Endothelial cell of umbilical vein (primary cell): ENCODE results near the gene CIDEC.

Experiments used
- CTCF ChIP-seq, 2 donors: IDR thresholded peaks; 1 replicate in 1 of 2; 2 replicates in 1 of 2; pipeline ENCODE4 v1.5.1; 2011; ENCODE audit warnings: low read length in 2 of 2, mild to moderate bottlenecking in 2 of 2, moderate library complexity in 2 of 2, control low read depth in 1 of 2, inconsistent platforms in 1 of 2, low read depth in 1 of 2; ENCODE audit not compliant: insufficient read depth in 1 of 2; ENCODE audit errors: extremely low read depth in 1 of 2
- EZH2 ChIP-seq: IDR thresholded peaks from 2 replicates; pipeline ENCODE4 v1.6.1; 2012; ENCODE audit warnings: borderline replicate concordance, low read depth, mild to moderate bottlenecking, moderate library complexity, low read length, inconsistent platforms; ENCODE audit not compliant: severe bottlenecking

- TF ChIP-seq CTCF (IDR thresholded peaks at IDR 0.05; ENCODE audit: extremely low read depth in 1 of 2, insufficient read depth in 1 of 2, low read depth in 1 of 2, low read length in 2 of 2): no peak
- TF ChIP-seq EZH2: no peak
Measured at GRCh38 chr3:9833078-9833477, 47.0 kb downstream of the CIDEC start.
